Mesendoderm (in vitro differentiated cells): ENCODE data around the gene CEP126.

Experiments
- DNase-seq: peaks from one replicate; pipeline ENCODE4 v3.0.0; 2013
- H2AK5ac ChIP-seq: 2 replicates; pipeline ENCODE4 v1.6.1; 2013; ENCODE audit warnings: low read length, inconsistent platforms
- H2BK120ac ChIP-seq: 2 replicates; pipeline ENCODE4 v1.6.1; 2013; ENCODE audit warnings: low read depth, mild to moderate bottlenecking, low read length, moderate library complexity, mixed read lengths
- H2BK15ac ChIP-seq: replicated peaks from 2 replicates; pipeline ENCODE4 v1.6.1; 2013; ENCODE audit warnings: low read depth, mild to moderate bottlenecking, moderate library complexity
- H2BK5ac ChIP-seq: 2 replicates; pipeline ENCODE4 v1.6.1; 2013; ENCODE audit warnings: low read length, inconsistent platforms
- H3K18ac ChIP-seq: 2 replicates; pipeline ENCODE4 v1.6.1; 2013; ENCODE audit warnings: mild to moderate bottlenecking, low read length, mixed read lengths
- H3K23ac ChIP-seq: one replicate; pipeline ENCODE4 v1.6.1; 2013; ENCODE audit warnings: low read length
- H3K27ac ChIP-seq: 2 replicates; pipeline ENCODE4 v1.5.1; 2013; ENCODE audit warnings: low read depth, mild to moderate bottlenecking, inconsistent platforms, low read length, moderate library complexity
- H3K27me3 ChIP-seq: 2 replicates; pipeline ENCODE4 v1.6.1; 2013; ENCODE audit warnings: low read length, control low read depth, mild to moderate bottlenecking, inconsistent platforms; ENCODE audit not compliant: insufficient read depth, poor library complexity
- H3K36me3 ChIP-seq: 2 replicates; pipeline ENCODE4 v1.6.1; 2013; ENCODE audit warnings: low read length, inconsistent platforms; ENCODE audit not compliant: control insufficient read depth, insufficient read depth
- H3K4ac ChIP-seq: one replicate; pipeline ENCODE4 v1.6.1; 2013; ENCODE audit warnings: low read depth, mild to moderate bottlenecking, low read length, moderate library complexity
- H3K4me1 ChIP-seq: 2 replicates; pipeline ENCODE4 v1.6.1; 2013; ENCODE audit warnings: low read depth, low read length, inconsistent platforms; ENCODE audit not compliant: control insufficient read depth
- H3K4me2 ChIP-seq: 2 replicates; pipeline ENCODE4 v1.6.1; 2013; ENCODE audit warnings: low read length
- H3K4me3 ChIP-seq: 2 replicates; pipeline ENCODE4 v1.5.1; 2013; ENCODE audit warnings: mild to moderate bottlenecking, low read length
- H3K56ac ChIP-seq: one replicate; pipeline ENCODE4 v1.6.1; 2013; ENCODE audit warnings: low read length
- H3K79me1 ChIP-seq: 2 replicates; pipeline ENCODE4 v1.6.1; 2013; ENCODE audit warnings: low read length, inconsistent platforms
- H3K79me2 ChIP-seq: 2 replicates; pipeline ENCODE4 v1.6.1; 2013; ENCODE audit warnings: mild to moderate bottlenecking, low read length; ENCODE audit not compliant: control insufficient read depth, insufficient read depth
- H3K9ac ChIP-seq: 2 replicates; pipeline ENCODE4 v1.6.1; 2013; ENCODE audit warnings: low read length, inconsistent platforms
- H4K5ac ChIP-seq: one replicate; pipeline ENCODE4 v1.6.1; 2013; ENCODE audit warnings: low read length
- H4K8ac ChIP-seq: one replicate; pipeline ENCODE4 v1.6.1; 2013; ENCODE audit warnings: low read depth, mild to moderate bottlenecking, control low read depth, low read length, moderate library complexity
- WGBS: extraction: QIAGEN DNeasy Blood & Tissue Kit; methylation state at CpG from one replicate; pipeline ENCODE4 v1.1.7; 2013; ENCODE audit warnings: low lambda C conversion rate, missing lambda C conversion rate; ENCODE audit not compliant: insufficient coverage; ENCODE audit errors: extremely low coverage; 5-methylcytosine and 5-hydroxymethylcytosine counted together

The CEP126 gene

DNA sequence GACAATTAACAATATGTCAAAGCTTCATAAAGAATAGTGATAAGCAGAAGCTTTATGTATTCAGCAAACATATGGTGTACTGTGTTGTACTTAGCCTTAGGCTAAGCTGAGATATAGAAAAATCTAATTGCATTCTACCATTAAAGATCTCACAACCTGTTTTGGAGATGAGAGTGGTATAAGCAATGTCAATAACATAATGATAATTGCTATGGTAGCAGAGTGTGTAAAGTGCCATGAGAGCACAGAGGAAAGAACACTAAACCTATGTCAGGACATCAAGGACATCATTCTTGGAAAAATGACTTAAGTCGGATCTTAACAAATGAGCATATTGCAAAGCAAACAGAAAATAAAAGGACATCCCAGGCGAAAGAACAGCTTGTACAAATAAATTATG lies 30.1 kb downstream of the CEP126 start:
- H3K56ac ChIP-seq: no peak overlapping the region
- no peak overlapping the region for H3K9ac ChIP-seq
- WGBS: no CpG with 5 or more reads among the region's 2 CpGs
- no peak overlapping the region for H2BK15ac ChIP-seq
- H4K8ac ChIP-seq: no peak overlapping the region
- no peak overlapping the region for H3K27ac ChIP-seq
- H3K36me3 ChIP-seq: no peaks in the 10 kb centered on the region
- no peaks in the 10 kb centered on the region for H3K79me2 ChIP-seq
- no peaks in the 10 kb centered on the region for H3K27me3 ChIP-seq
- no peaks in the 10 kb centered on the region for H3K4me1 ChIP-seq
- H3K23ac ChIP-seq: no peak overlapping the region
- H3K4me3 ChIP-seq: no peak overlapping the region
- no peak overlapping the region for H3K4ac ChIP-seq
- no peaks in the 10 kb centered on the region for H3K79me1 ChIP-seq
- H3K18ac ChIP-seq: no peak overlapping the region
- H2BK120ac ChIP-seq: no peak overlapping the region
- no peak overlapping the region for H3K4me2 ChIP-seq
- no peak overlapping the region for H2AK5ac ChIP-seq
- no peak overlapping the region for H2BK5ac ChIP-seq
- H4K5ac ChIP-seq: no peak overlapping the region
- DNase-seq: no peak

GRCh38 chr11:101945448-101945847 lies 30.6 kb downstream of the CEP126 start:
- H2BK120ac ChIP-seq: no peak overlapping the region
- H3K4me1 ChIP-seq: no peaks in the 10 kb centered on the region

DNA sequence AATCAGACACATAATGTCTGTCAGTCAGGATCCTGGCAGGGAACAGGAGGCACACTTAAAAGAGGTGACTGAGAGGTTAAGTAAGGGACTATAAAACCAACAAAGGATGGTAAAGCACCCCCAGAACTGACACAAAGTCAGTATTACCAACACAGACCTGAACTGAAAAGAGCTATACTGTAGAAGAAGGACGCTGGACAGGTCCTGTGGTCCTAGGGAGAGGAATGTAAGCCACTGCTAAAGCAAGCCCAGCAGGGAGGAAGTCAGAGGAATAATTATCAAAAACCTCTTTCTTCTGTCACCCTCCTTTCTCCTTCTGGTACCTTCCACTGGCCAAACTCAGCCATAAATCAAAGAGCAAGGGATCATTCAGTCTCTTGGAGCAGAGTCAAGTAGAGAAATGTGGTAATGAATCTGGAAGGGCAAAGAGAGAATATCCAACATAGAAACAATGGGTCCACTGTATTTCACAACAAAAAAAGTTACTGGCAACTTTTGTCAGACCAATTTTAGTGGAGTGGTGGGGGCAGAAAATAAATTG lies 34.9 kb downstream of the CEP126 start:
- no peak overlapping the region for H3K27ac ChIP-seq
- no CpG with 5 or more reads among the region's 1 CpG for WGBS
- no peaks in the 10 kb centered on the region for H3K36me3 ChIP-seq
- H2BK5ac ChIP-seq: no peak overlapping the region
- no peaks in the 10 kb centered on the region for H3K27me3 ChIP-seq
- no peak overlapping the region for H2BK120ac ChIP-seq
- H2AK5ac ChIP-seq: no peak overlapping the region
- no peaks in the 10 kb centered on the region for H3K4me1 ChIP-seq
- H3K79me1 ChIP-seq: no peaks in the 10 kb centered on the region
- no peak overlapping the region for H3K18ac ChIP-seq
- DNase-seq: no peak
- no peak overlapping the region for H4K5ac ChIP-seq
- no peak overlapping the region for H2BK15ac ChIP-seq
- H3K56ac ChIP-seq: no peak overlapping the region
- no peak overlapping the region for H3K23ac ChIP-seq
- H3K9ac ChIP-seq: no peak overlapping the region
- H3K4me2 ChIP-seq: no peak overlapping the region
- no peak overlapping the region for H4K8ac ChIP-seq
- H3K4me3 ChIP-seq: no peak overlapping the region
- no peaks in the 10 kb centered on the region for H3K79me2 ChIP-seq
- H3K4ac ChIP-seq: no peak overlapping the region

More at GRCh38 chr11:101945448-101945847, 30.6 kb downstream of the CEP126 start:
- H4K5ac ChIP-seq: no peak overlapping the region
- WGBS: no CpG with 5 or more reads among the region's 4 CpGs
- H3K36me3 ChIP-seq: no peaks in the 10 kb centered on the region
- no peak overlapping the region for H3K56ac ChIP-seq
- no peak overlapping the region for H3K4ac ChIP-seq
- no peak overlapping the region for H3K4me3 ChIP-seq
- no peaks in the 10 kb centered on the region for H3K79me2 ChIP-seq
- H2AK5ac ChIP-seq: no peak overlapping the region
- H3K27me3 ChIP-seq: no peaks in the 10 kb centered on the region
- no peak overlapping the region for H3K4me2 ChIP-seq
- no peak for DNase-seq
- H2BK15ac ChIP-seq: no peak overlapping the region
- no peak overlapping the region for H2BK5ac ChIP-seq
- no peak overlapping the region for H3K9ac ChIP-seq
- H3K79me1 ChIP-seq: no peaks in the 10 kb centered on the region
- no peak overlapping the region for H4K8ac ChIP-seq
- H3K27ac ChIP-seq: no peak overlapping the region
- H3K18ac ChIP-seq: no peak overlapping the region
- no peak overlapping the region for H3K23ac ChIP-seq

DNA sequence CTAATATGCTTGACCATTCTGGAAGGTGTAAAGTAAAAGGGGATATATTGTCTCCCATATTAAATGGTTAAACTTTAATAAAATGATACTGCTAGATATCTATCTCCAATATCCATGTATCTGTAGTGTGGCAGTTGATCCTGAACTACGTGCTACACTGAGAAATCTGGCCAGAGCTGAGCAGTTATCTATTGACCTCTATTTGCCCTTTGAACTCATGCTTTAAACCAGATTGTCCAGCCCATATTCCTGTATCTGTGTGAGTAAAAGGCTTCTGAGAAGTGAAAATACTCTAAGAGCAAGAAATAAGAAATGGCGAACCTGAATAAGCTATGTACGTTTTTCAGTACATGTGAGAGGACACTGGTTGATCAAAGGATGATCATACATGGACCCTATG lies 40.5 kb downstream of the CEP126 start:
- Histone ChIP-seq H3K56ac (no peak overlapping the region), H3K4me1 (no peaks in the 10 kb centered on the region), H3K4me2 (no peak overlapping the region), H2BK15ac (no peak overlapping the region), H4K5ac (no peak overlapping the region), H2AK5ac (no peak overlapping the region), H3K23ac (no peak overlapping the region), H3K27me3 (no peaks in the 10 kb centered on the region), H3K9ac (no peak overlapping the region), H2BK5ac (no peak overlapping the region), H3K4ac (no peak overlapping the region), H4K8ac (no peak overlapping the region), H3K27ac (no peak overlapping the region), H3K4me3 (no peak overlapping the region), H3K79me1 (no peaks in the 10 kb centered on the region), H3K18ac (no peak overlapping the region), H2BK120ac (no peak overlapping the region), H3K36me3 (no peaks in the 10 kb centered on the region), H3K79me2 (no peaks in the 10 kb centered on the region)
- DNase-seq: no peak
- no CpG with 5 or more reads among the region's 3 CpGs for WGBS

- Histone ChIP-seq H3K27ac (no peak overlapping the region), H3K79me1 (no peaks in the 10 kb centered on the region), H3K79me2 (no peaks in the 10 kb centered on the region), H3K4me2 (no peak overlapping the region), H2AK5ac (no peak overlapping the region), H2BK5ac (no peak overlapping the region), H3K27me3 (no peaks in the 10 kb centered on the region), H4K8ac (no peak overlapping the region), H3K4me3 (no peak overlapping the region), H2BK120ac (no peak overlapping the region), H3K36me3 (no peaks in the 10 kb centered on the region), H3K56ac (no peak overlapping the region), H3K23ac (no peak overlapping the region), H3K4ac (no peak overlapping the region), H2BK15ac (no peak overlapping the region), H3K9ac (no peak overlapping the region), H3K4me1 (no peaks in the 10 kb centered on the region), H3K18ac (no peak overlapping the region), H4K5ac (no peak overlapping the region)
- no peak for DNase-seq
- WGBS: no CpG with 5 or more reads among the region's 5 CpGs
Measured at GRCh38 chr11:101955701-101956100, 40.9 kb downstream of the CEP126 start.

DNA sequence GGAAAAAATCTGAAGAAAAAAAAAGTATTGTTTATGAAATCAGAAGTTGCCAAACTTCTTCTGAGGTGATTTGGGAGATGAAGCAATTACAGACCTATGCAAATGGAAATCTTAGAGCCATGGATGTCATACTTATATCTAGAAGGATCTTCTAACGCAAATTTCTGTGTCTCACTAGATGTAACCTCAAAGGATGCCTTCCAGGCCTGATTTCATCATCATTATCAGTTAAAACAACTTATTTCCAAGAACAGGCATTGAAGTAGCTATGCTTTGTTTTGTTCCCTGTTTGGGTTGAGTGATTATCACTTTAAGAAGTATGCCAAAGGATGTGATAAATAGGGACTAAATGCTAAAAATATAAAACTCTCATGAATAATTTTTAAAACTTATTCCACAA lies 45.4 kb downstream of the CEP126 start:
- no peak overlapping the region for H4K5ac ChIP-seq
- H3K9ac ChIP-seq: no peak overlapping the region
- H3K4me2 ChIP-seq: no peak overlapping the region
- H3K27me3 ChIP-seq: no peaks in the 10 kb centered on the region
- H3K4me1 ChIP-seq: no peaks in the 10 kb centered on the region
- H3K79me2 ChIP-seq: no peaks in the 10 kb centered on the region
- no peak overlapping the region for H3K23ac ChIP-seq
- no peak overlapping the region for H3K27ac ChIP-seq
- H4K8ac ChIP-seq: no peak overlapping the region
- H2BK5ac ChIP-seq: no peak overlapping the region
- no CpG with 5 or more reads among the region's 1 CpG for WGBS
- no peaks in the 10 kb centered on the region for H3K36me3 ChIP-seq
- no peak overlapping the region for H3K18ac ChIP-seq
- H2AK5ac ChIP-seq: no peak overlapping the region
- H2BK15ac ChIP-seq: no peak overlapping the region
- DNase-seq: no peak
- H3K79me1 ChIP-seq: no peaks in the 10 kb centered on the region
- H2BK120ac ChIP-seq: no peak overlapping the region
- no peak overlapping the region for H3K56ac ChIP-seq
- no peak overlapping the region for H3K4me3 ChIP-seq
- no peak overlapping the region for H3K4ac ChIP-seq
